Gastroesophageal sphincter (tissue), 3 donors: Measurements from ENCODE around the gene ELL2.

Experiments used
- CTCF ChIP-seq, 4 experiments: fragments of 200-600 bp in 2 of 4; fragments of 450-650 bp in 2 of 4; sonication (generic) in 1 of 4; IDR thresholded peaks; one replicate each; pipeline ENCODE4 v1.5.1; 2017 to 2019; ENCODE audit warnings: antibody characterized with exemption in 4 of 4, mild to moderate bottlenecking in 2 of 4, moderate library complexity in 2 of 4
- EP300 ChIP-seq: sonication (generic); formaldehyde crosslinking; IDR thresholded peaks from one replicate; pipeline ENCODE4 v1.6.1; 2017; ENCODE audit warnings: antibody characterized with exemption, mild to moderate bottlenecking

GRCh38 chr5:95939465-95939864 lies 22.2 kb downstream of the ELL2 start:
- TF ChIP-seq CTCF (IDR thresholded peaks at IDR 0.05) = no peak
- no peak for TF ChIP-seq EP300
